Measurements from ENCODE around the gene SLC39A11.

DNA sequence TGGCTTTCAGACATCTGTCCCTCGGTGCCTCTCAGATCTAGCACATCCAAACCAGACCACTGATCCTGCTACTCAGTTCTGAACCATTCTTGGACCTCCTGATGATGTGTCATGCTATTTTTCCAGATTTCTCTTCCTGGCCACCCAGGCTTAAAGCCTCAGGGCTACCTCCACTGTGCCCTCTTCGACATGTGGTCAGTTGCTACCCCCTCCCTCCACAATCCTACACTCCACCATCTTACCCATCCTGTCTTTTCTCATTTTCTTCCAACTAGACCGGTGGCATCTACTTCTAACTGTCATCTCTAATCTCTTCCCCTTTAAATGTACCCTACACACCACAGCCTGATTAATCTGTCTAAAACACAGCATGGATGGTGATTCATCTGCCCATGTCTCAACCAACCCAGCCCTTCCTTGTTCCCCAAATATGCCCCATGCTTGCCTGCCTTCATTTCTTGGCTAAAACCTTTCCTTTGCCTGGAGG is 478.6 kb downstream of the SLC39A11 start:
- TF ChIP-seq, protein P1, sequence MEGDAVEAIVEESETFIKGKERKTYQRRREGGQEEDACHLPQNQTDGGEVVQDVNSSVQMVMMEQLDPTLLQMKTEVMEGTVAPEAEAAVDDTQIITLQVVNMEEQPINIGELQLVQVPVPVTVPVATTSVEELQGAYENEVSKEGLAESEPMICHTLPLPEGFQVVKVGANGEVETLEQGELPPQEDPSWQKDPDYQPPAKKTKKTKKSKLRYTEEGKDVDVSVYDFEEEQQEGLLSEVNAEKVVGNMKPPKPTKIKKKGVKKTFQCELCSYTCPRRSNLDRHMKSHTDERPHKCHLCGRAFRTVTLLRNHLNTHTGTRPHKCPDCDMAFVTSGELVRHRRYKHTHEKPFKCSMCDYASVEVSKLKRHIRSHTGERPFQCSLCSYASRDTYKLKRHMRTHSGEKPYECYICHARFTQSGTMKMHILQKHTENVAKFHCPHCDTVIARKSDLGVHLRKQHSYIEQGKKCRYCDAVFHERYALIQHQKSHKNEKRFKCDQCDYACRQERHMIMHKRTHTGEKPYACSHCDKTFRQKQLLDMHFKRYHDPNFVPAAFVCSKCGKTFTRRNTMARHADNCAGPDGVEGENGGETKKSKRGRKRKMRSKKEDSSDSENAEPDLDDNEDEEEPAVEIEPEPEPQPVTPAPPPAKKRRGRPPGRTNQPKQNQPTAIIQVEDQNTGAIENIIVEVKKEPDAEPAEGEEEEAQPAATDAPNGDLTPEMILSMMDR (conservative IDR thresholded peaks at IDR 0.05; ENCODE audit: low read length), result no peak
- TF ChIP-seq EZH2phosphoT487 (IDR thresholded peaks at IDR 0.05; ENCODE audit: borderline replicate concordance, low read depth, low read length), result no peak

Data from OCI-LY7 (cell line).